Kidney (tissue), 14 donors: Measurements from ENCODE around the gene PIK3R6. TPM values are rescaled to one million over a fixed set of nuclear protein-coding genes. Genes with fewer than 3 reads are reported as not detected.
A peak's percentile ranks its signal among the peaks of the same experiment; 100 is the strongest.

Source experiments
- DNase-seq, 5 donors: peaks; one replicate each; pipeline ENCODE4 v3.0.0-alpha.2; 2013 to 2020
- FAIRE-seq: peaks from 2 replicates; lab custom pipeline; 2012; peaks lifted over from hg19 to GRCh38; lab: Jason Lieb, UNC
- H3K27ac ChIP-seq, 2 donors: one replicate each; pipeline ENCODE4 v1.7.0; 2013; ENCODE audit warnings: low read depth in 2 of 2, low read length in 2 of 2, inconsistent platforms in 1 of 2
- H3K27me3 ChIP-seq: one replicate; pipeline ENCODE4 v1.7.1; 2013; ENCODE audit warnings: low read length, inconsistent platforms; ENCODE audit not compliant: control insufficient read depth, insufficient read depth
- H3K36me3 ChIP-seq, 3 donors: one replicate each; pipeline versions ENCODE4 v1.7.0 to v1.7.1; 2013; ENCODE audit warnings: low read length in 3 of 3, control low read depth in 1 of 3, inconsistent platforms in 1 of 3; ENCODE audit not compliant: insufficient read depth in 3 of 3, control insufficient read depth in 2 of 3
- H3K4me1 ChIP-seq, 3 donors: one replicate each; pipeline versions ENCODE4 v1.7.0 to v1.7.1; 2013; ENCODE audit warnings: low read length in 3 of 3, inconsistent platforms in 1 of 3, low read depth in 1 of 3; ENCODE audit not compliant: control insufficient read depth in 2 of 3, insufficient read depth in 2 of 3
- H3K4me3 ChIP-seq, 3 donors: one replicate each; pipeline versions ENCODE4 v1.7.0 to v1.8.1; 2013; ENCODE audit warnings: low read length in 3 of 3, control low read depth in 1 of 3, inconsistent platforms in 1 of 3
- H3K9ac ChIP-seq, 3 donors: one replicate each; pipeline versions ENCODE4 v1.7.0 to v1.7.1; 2013; ENCODE audit warnings: low read length in 3 of 3, control low read depth in 1 of 3, inconsistent platforms in 1 of 3
- H3K9me3 ChIP-seq, 3 donors: one replicate each; pipeline versions ENCODE4 v1.7.0 to v1.7.1; 2013; ENCODE audit warnings: low read length in 3 of 3, control low read depth in 1 of 3, inconsistent platforms in 1 of 3; ENCODE audit not compliant: control insufficient read depth in 2 of 3, insufficient read depth in 1 of 3
- intact Hi-C: fragments of 100-400 bp; cut with DNase I; formaldehyde crosslinking; loops from one replicate; pipeline ENCODE4 v1.11.1; 2022
- polyA plus RNA-seq: library from polyadenylated mRNA; stranded (reverse); fragments of 350-450 nt; fragmentation: Illumina TruSeq; extraction: RNeasy Lipid Tissue Mini Kit (QIAGEN cat#74804); gene quantifications from one replicate; pipeline ENCODE4 v1.2.3, GENCODE V29; 2014; ENCODE audit warnings: low read depth, low replicate concordance; ENCODE audit not compliant: insufficient read depth
- total RNA-seq: library from RNA; stranded (reverse); fragmentation: NEBNext Ultra II Directional; extraction: Animal tissue kit (Norgen Biotek cat#: 25700); gene quantifications from one replicate; pipeline ENCODE4 v1.2.1, GENCODE V29; 2021
- TF ChIP-seq, protein P1 (sequence below): IDR thresholded peaks from 3 replicates; pipeline ENCODE4 v1.5.1; 2012; ENCODE audit warnings: mild to moderate bottlenecking, moderate library complexity, borderline replicate concordance; ENCODE audit not compliant: insufficient read depth; ENCODE audit errors: extremely low read depth
- donor health status: control.
- donor health status: control.
- donor health status: control.
- donor health status: control.
- donor health status: control.
- donor health status: DM: yes; HTN: yes; CAD: no.
- donor health status: Normal renal cell carcinoma (clear cell type).

The PIK3R6 gene
- total and polyA plus RNA-seq, 2 donors from 2014 or later = 0.17 to 2.3 TPM

DNA sequence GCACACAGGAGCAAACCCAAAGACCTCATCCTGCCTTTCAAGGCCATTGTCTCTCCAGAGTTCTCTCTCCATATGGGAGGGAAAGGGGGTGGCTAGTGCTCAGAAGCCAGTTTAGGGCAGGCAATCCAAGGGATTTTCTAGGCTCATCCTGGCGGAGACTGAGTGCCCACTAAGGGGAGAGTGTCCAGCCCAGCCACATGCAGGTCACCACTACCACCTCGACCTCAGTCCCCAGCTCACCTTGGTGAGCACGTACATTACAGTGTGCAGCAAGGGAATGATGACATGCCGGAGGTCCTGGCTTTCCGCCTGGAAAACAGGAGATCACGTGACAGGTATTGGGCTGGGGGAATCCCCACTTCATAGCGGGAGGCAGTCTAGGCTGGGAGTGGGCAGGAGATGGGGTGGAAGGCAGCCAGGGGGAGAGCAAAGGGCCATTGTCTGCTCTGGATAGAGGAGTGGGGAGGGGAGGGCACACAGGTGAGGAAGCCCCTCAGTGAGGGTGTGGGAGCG, 29.9 kb downstream of the PIK3R6 start:
- H3K27me3 ChIP-seq = no peaks in the 10 kb centered on the region
- H3K9ac ChIP-seq = no peak overlapping the region
- no peak overlapping the region for H3K27ac ChIP-seq
- no peaks in the 10 kb centered on the region for H3K4me1 ChIP-seq
- intact Hi-C loops = no loop called here
- peak in 2 of 5 donors; percentile 31 to 49 for DNase-seq
- FAIRE-seq = no peak
- H3K36me3 ChIP-seq = no peaks in the 10 kb centered on the region
- TF ChIP-seq, protein P1, sequence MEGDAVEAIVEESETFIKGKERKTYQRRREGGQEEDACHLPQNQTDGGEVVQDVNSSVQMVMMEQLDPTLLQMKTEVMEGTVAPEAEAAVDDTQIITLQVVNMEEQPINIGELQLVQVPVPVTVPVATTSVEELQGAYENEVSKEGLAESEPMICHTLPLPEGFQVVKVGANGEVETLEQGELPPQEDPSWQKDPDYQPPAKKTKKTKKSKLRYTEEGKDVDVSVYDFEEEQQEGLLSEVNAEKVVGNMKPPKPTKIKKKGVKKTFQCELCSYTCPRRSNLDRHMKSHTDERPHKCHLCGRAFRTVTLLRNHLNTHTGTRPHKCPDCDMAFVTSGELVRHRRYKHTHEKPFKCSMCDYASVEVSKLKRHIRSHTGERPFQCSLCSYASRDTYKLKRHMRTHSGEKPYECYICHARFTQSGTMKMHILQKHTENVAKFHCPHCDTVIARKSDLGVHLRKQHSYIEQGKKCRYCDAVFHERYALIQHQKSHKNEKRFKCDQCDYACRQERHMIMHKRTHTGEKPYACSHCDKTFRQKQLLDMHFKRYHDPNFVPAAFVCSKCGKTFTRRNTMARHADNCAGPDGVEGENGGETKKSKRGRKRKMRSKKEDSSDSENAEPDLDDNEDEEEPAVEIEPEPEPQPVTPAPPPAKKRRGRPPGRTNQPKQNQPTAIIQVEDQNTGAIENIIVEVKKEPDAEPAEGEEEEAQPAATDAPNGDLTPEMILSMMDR = no peak
- H3K9me3 ChIP-seq = no peaks in the 10 kb centered on the region
- H3K4me3 ChIP-seq = no peak overlapping the region

DNA sequence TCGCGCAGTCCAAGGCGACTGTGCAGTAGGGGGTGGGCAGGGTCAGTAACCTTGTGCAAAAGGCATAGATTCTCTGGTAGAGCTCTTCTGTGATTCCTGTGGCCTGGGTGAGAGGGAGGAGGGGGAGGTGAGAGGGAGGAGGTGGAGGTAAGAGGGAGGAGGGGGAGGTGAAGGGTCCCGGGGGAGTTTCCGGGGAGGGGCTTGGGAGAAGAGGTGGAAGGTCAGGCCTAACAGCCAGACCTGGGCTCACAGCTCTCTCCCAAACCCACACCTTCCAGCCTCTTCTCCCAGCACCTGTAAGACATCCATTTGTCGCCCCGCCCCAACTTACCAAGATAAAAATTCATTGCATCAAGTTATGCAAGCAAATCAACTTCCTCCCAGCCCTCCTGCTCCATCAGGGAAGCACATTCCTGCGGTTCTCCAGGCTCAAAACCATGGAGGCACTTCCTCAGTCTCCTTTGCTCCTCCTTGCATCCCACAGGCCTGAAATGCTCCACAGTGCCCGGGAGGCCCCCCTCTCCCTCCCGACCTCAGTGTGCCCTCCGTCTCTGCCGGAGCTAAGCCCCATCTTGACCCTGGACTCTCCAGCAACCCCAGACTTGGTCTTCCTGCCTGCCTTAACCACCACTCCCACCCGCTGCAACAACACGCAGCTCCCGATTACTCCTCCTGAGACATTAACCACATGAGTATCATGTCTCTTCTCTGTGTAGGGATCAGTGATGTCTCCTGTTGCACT, 30.5 kb downstream of the PIK3R6 start:
- intact Hi-C loops = no loop called here
- no peaks in the 10 kb centered on the region for H3K4me1 ChIP-seq
- no peaks in the 10 kb centered on the region for H3K27me3 ChIP-seq
- FAIRE-seq = no peak
- TF ChIP-seq, protein P1 = no peak
- no peaks in the 10 kb centered on the region for H3K36me3 ChIP-seq
- no peaks in the 10 kb centered on the region for H3K9me3 ChIP-seq
- DNase-seq = peak in 1 of 5 donors; percentile 13
- H3K4me3 ChIP-seq = no peak overlapping the region
- no peak overlapping the region for H3K27ac ChIP-seq
- H3K9ac ChIP-seq = no peak overlapping the region

DNA sequence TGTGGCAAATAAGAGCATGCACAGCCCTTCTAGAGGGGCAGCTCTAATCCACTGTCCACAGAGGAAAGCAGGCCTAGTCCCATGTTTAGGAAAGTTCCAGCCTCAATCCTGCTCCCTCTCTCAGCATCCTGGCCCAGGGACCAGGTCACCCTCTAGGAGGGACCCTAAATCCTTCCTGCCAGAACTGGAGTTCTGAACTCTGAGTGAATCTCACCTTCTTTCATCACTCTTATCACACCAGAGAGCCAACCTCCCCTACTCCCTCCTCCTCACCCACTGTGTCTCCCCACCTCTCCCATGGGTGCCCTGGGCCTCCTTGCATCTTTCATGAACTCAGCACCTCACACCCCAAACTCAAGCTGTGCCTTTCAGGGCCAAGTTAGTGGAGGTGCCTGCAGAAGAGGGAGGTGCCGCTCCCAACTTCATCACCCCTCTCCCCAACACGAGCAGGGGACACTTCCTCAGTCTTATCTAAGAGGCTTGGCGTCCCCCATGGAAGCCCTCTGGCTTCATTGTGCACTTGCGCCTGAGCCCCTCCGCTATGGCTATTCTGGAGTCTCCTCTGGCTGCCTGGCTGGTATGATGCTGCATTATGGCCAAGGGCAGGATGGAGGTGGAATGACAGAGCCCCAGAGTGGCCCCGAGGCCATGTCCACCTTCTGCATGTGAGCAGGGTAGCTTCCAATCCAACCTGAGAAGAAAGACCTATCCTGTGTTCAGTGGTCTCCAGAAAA, 31.7 kb downstream of the PIK3R6 start:
- Histone ChIP-seq H3K36me3 (no peaks in the 10 kb centered on the region), H3K4me3 (no peak overlapping the region), H3K27me3 (no peaks in the 10 kb centered on the region), H3K27ac (no peak overlapping the region), H3K4me1 (no peaks in the 10 kb centered on the region), H3K9ac (no peak overlapping the region), H3K9me3 (no peaks in the 10 kb centered on the region)
- FAIRE-seq (no peak), DNase-seq (no peak)
- TF ChIP-seq, protein P1 = no peak
- intact Hi-C loops = no loop called here
